ENCODE data around the gene KCNK1. TPM values are rescaled to one million over a fixed set of nuclear protein-coding genes. Genes with fewer than 3 reads are reported as not detected.

KCNK1 gene
- total and polyA plus RNA-seq, 4 donors: 10.5 to 13.2 (median 12.0) TPM

DNA sequence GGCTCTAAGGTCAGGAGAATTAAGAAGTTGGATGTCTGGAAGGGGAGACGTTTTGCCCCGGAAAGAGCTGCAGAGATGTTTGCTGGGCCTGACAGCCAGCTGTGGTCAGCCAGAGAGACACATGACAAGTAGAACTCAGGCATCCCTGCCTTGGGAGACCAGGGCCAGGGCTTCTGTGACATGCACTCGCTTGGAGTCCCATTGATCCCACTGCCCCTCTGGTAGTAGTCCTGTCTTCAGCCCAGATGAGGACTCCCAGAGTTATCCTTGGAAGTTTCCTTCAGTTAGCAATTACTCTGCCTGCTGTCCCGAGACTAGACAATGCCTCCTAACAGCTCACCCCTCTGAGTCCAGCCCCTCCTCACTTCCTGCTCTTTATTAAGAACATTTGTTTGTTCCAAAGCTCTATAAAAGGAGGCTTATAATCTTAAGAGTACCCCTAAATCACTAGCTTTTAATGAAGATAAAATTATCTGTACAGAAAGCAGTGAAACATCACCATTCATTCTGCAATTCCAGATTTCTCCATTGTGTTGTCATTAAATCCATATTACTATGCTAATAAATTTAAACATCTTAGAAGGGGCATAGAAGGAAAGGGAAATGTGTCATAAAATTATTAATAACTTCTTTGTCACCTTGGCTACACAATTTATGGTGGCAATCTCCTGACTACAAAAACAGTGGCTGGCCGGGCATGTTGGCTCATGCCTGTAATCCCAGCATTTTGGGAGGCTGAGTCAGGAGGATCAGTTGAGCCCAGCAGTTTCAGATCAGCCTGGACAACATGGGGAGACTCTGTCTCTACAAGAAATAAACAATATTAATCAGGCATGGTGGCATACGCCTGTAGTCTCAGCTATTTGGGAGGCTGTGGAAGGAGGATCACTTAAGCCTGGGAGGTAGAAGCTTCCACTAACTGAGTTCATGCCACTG lies 94.2 kb downstream of the KCNK1 start:
- no peak overlapping the region for H3K27ac ChIP-seq (ENCODE audit: low read depth, low read length)
- 67% methylated on average over 4 of the region's 6 CpGs for WGBS (ENCODE audit: insufficient coverage)
- H3K27me3 ChIP-seq (ENCODE audit: control insufficient read depth, insufficient read depth, low read length): no peaks in the 10 kb centered on the region
- DNase-seq (ENCODE audit: low read depth in 4 of 6, low spot score in 6 of 6): no peak
- no peaks in the 10 kb centered on the region for H3K36me3 ChIP-seq (ENCODE audit: control insufficient read depth, insufficient read depth, low read length)
- H3K9me3 ChIP-seq (ENCODE audit: control insufficient read depth, insufficient read depth, low read length): no peaks in the 10 kb centered on the region
- no peak overlapping the region for H3K4me3 ChIP-seq (ENCODE audit: low read depth, low read length)
- no peaks in the 10 kb centered on the region for H3K4me1 ChIP-seq (ENCODE audit: control insufficient read depth, insufficient read depth, low read length)

DNA sequence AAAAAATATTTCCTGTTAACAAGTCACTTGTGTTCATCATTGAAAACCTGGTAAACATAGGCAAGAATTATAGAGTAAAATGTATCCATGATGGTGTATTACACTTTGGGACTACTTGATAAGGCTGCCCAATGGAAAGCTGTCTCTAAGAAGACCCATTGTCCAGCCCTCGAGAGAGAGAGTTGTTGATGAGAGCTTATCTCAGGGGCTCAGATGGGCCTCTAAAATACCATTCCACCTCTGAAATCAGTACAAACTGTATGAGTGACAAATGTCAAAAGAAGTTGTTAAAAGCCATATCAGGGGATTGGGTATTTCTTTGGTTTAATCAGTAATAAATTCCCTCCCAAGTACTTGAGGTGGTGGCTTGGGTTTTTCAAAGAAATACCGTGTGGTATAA lies 96.1 kb downstream of the KCNK1 start:
- WGBS (ENCODE audit: insufficient coverage): 100% methylated on average over 1 of the region's 2 CpGs
- H3K9me3 ChIP-seq (ENCODE audit: control insufficient read depth, insufficient read depth, low read length): no peaks in the 10 kb centered on the region

DNA sequence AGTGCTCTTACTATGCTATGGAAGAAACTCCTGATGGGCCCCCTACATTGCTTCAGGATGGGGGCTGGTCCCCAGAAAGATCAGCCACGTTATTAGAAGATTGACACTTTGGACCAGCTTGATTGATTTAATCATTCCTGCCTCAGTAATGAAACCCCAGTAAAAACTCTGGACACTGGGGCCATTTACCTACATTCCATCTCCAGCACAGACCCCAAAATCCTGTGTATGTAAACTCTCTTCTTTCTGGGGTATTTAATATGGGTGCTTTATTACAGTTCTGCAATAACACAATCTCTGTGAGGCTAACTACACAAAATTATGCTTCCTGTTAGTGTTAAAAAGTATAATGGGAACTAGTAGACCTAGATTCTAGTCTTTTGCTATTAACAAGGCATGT lies 96.6 kb downstream of the KCNK1 start:
- H3K27me3 ChIP-seq (ENCODE audit: control insufficient read depth, insufficient read depth, low read length): no peaks in the 10 kb centered on the region
- H3K27ac ChIP-seq (ENCODE audit: low read depth, low read length): no peak overlapping the region
- no peaks in the 10 kb centered on the region for H3K36me3 ChIP-seq (ENCODE audit: control insufficient read depth, insufficient read depth, low read length)
- H3K9me3 ChIP-seq (ENCODE audit: control insufficient read depth, insufficient read depth, low read length): no peaks in the 10 kb centered on the region
- no peaks in the 10 kb centered on the region for H3K4me1 ChIP-seq (ENCODE audit: control insufficient read depth, insufficient read depth, low read length)
- no peak for DNase-seq (ENCODE audit: low read depth in 4 of 6, low spot score in 6 of 6)
- WGBS (ENCODE audit: insufficient coverage): 57% methylated on average over 1 of the region's 1 CpG
- no peak overlapping the region for H3K4me3 ChIP-seq (ENCODE audit: low read depth, low read length)

More for the DNA sequence above, 96.1 kb downstream of the KCNK1 start:
- no peak for DNase-seq (ENCODE audit: low read depth in 4 of 6, low spot score in 6 of 6)
- no peaks in the 10 kb centered on the region for H3K36me3 ChIP-seq (ENCODE audit: control insufficient read depth, insufficient read depth, low read length)
- no peaks in the 10 kb centered on the region for H3K27me3 ChIP-seq (ENCODE audit: control insufficient read depth, insufficient read depth, low read length)
- no peak overlapping the region for H3K27ac ChIP-seq (ENCODE audit: low read depth, low read length)
- no peak overlapping the region for H3K4me3 ChIP-seq (ENCODE audit: low read depth, low read length)
- H3K4me1 ChIP-seq (ENCODE audit: control insufficient read depth, insufficient read depth, low read length): no peaks in the 10 kb centered on the region

DNA sequence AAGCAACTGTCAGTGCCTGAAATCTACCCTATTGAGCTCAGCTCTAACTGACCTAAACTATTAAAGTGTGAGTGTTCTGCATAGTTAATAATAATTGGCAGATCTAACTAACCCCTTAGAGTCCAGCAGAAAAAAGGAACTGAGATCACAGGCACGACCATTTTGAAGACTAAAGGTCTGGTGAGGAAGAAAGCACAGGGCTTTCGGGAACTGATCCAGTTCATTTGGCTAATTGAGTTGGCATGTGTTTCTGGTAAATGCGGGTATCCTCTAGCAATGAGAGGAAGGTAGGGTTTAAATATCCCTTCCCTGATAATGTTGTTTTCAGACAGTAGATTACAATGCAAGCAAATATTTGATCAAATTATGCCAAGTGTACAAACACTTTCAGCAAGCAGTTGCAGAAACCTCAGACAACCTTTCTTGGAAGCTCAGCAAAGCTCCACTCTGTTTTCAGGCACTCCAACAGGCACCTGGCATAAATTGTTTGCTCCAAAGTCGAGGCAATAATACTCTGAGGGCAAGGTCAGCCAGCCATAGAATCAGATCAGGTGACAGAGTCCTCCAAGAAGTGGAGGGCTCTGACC lies 100.8 kb downstream of the KCNK1 start:
- DNase-seq (ENCODE audit: low read depth in 4 of 6, low spot score in 6 of 6): peak in 1 of 6 donors; percentile 48
- Histone ChIP-seq H3K4me3 (ENCODE audit: low read depth, low read length) (no peak overlapping the region), H3K27ac (ENCODE audit: low read depth, low read length) (no peak overlapping the region), H3K36me3 (ENCODE audit: control insufficient read depth, insufficient read depth, low read length) (no peaks in the 10 kb centered on the region), H3K27me3 (ENCODE audit: control insufficient read depth, insufficient read depth, low read length) (no peaks in the 10 kb centered on the region), H3K9me3 (ENCODE audit: control insufficient read depth, insufficient read depth, low read length) (no peaks in the 10 kb centered on the region), H3K4me1 (ENCODE audit: control insufficient read depth, insufficient read depth, low read length) (no peaks in the 10 kb centered on the region)
- WGBS (ENCODE audit: insufficient coverage): 33% methylated on average over 1 of the region's 4 CpGs

DNA sequence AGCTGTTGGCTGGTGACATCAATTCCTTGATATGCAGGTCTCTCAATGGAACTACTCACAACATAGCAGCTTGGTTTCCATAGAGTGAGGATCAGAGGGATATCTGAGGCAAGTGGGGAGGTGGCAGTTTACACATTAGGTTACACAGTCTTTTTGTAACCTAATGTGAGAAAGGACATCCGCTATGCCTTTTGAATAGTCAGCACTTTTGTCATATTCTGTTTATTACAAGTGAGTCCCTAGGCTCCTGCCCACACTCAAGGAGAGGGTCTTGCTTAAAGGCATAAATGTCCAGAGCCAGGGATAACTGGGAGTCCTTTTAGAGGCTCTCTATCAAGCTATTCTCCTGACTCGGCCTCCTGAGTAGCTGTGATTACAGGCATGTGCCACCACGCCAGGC lies 104.2 kb downstream of the KCNK1 start:
- WGBS (ENCODE audit: insufficient coverage): 100% methylated on average over 1 of the region's 3 CpGs
- H3K4me1 ChIP-seq (ENCODE audit: control insufficient read depth, insufficient read depth, low read length): no peaks in the 10 kb centered on the region
- H3K27ac ChIP-seq (ENCODE audit: low read depth, low read length): no peak overlapping the region
- DNase-seq (ENCODE audit: low read depth in 4 of 6, low spot score in 6 of 6): no peak
- no peak overlapping the region for H3K4me3 ChIP-seq (ENCODE audit: low read depth, low read length)
- no peaks in the 10 kb centered on the region for H3K9me3 ChIP-seq (ENCODE audit: control insufficient read depth, insufficient read depth, low read length)
- no peaks in the 10 kb centered on the region for H3K36me3 ChIP-seq (ENCODE audit: control insufficient read depth, insufficient read depth, low read length)
- no peaks in the 10 kb centered on the region for H3K27me3 ChIP-seq (ENCODE audit: control insufficient read depth, insufficient read depth, low read length)

DNA sequence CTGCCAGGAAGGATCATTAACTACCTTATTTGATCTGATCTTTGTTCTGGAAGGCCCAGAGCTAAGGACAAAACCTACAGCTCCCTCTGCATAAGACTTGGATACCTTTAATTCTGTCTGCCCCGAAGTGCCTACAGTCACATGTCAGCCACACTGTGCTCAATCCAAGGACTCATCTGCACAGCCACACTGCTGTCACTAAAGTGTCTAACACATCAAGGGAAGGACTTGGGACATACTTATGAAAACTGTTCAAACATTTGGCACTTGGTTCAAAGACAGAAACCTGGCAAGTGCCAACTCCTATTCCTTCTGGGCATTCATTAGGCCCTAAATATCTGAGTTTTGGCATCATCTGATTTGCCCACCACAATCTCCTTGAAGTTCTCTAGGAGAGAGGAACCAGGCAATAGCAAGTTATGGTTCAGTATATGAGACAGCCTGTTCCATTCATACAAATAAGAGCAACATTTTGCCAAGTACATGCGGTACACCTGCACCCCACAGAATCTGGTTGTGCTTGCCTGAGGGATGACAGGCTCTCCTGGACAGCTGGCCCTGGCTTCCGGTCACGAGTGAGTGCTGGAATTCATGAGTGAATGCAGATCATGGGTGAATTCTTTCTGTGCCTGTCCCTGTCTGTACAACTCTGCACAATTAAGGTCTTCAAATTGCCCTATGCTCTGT lies 105.9 kb downstream of the KCNK1 start:
- Histone ChIP-seq H3K9me3 (ENCODE audit: control insufficient read depth, insufficient read depth, low read length) (peaks cover 1% of the 10 kb centered on the region), H3K4me1 (ENCODE audit: control insufficient read depth, insufficient read depth, low read length) (no peaks in the 10 kb centered on the region), H3K27me3 (ENCODE audit: control insufficient read depth, insufficient read depth, low read length) (no peaks in the 10 kb centered on the region), H3K4me3 (ENCODE audit: low read depth, low read length) (no peak overlapping the region), H3K27ac (ENCODE audit: low read depth, low read length) (no peak overlapping the region), H3K36me3 (ENCODE audit: control insufficient read depth, insufficient read depth, low read length) (no peaks in the 10 kb centered on the region)
- WGBS (ENCODE audit: insufficient coverage): 100% methylated on average over 2 of the region's 4 CpGs
- DNase-seq (ENCODE audit: low read depth in 4 of 6, low spot score in 6 of 6): no peak

DNA sequence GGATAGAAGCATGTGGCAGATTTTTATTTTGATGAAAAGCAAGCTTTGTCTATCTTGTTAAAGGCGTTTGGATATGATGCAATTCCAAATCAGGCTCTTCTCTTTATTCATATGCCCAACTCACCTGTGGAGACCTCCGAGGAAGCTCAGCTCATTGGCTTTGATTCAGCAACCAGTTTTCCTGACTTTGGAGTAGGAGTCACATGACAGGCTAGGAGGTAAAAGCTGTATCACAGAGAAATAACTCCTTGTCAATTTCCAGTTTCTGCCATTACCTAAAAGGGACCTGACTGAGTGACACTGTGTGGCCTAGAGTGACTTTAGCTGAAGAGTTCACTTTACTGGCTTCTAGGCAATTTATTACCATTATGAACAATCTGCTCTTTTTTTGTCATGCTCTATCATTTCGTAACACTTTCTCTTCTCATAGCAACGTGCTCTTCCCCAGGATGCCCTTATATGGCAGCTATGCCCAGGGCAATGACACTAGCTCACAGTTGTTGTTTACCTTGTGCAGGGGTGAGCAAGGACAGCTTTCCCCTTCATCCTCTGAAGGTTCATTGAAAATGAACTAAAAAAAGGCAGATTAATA lies 107.2 kb downstream of the KCNK1 start:
- 35% methylated on average over 2 of the region's 4 CpGs for WGBS (ENCODE audit: insufficient coverage)
- Histone ChIP-seq H3K27me3 (ENCODE audit: control insufficient read depth, insufficient read depth, low read length) (no peaks in the 10 kb centered on the region), H3K4me1 (ENCODE audit: control insufficient read depth, insufficient read depth, low read length) (no peaks in the 10 kb centered on the region), H3K36me3 (ENCODE audit: control insufficient read depth, insufficient read depth, low read length) (no peaks in the 10 kb centered on the region), H3K4me3 (ENCODE audit: low read depth, low read length) (no peak overlapping the region), H3K9me3 (ENCODE audit: control insufficient read depth, insufficient read depth, low read length) (peaks cover 1% of the 10 kb centered on the region), H3K27ac (ENCODE audit: low read depth, low read length) (no peak overlapping the region)
- no peak for DNase-seq (ENCODE audit: low read depth in 4 of 6, low spot score in 6 of 6)

Small RNA genes lying within 50 kb of the gene (small RNA-seq; reads per million reads assigned to genes)
- gene MIR4427 (ENCODE audit: low replicate concordance): not detected

All from spinal cord (tissue), 10 donors.